SU-DHL-6 (cell line): ENCODE results near the gene PHF21B.

Experiments used
- CTCF ChIP-seq: fragments of 200-600 bp; sonication (generic); IDR thresholded peaks from one replicate; pipeline ENCODE4 v1.5.1; 2017; ENCODE audit warnings: antibody characterized with exemption, mild to moderate bottlenecking, low read length, moderate library complexity; ENCODE audit not compliant: insufficient read depth, poor library complexity, severe bottlenecking
- EZH2phosphoT487 ChIP-seq: fragments of 200-600 bp; sonication (generic), shearing (Covaris generic); conservative IDR thresholded peaks from 2 replicates; pipeline ENCODE4 v1.6.1; 2018; ENCODE audit warnings: mild to moderate bottlenecking, antibody characterized with exemption, low read length, moderate library complexity, mixed read lengths

- no peak for TF ChIP-seq CTCF
- no peak for TF ChIP-seq EZH2phosphoT487
Observed at GRCh38 chr22:44880610-44881290, 129.1 kb downstream of the PHF21B start.
